ENCODE data around the gene TMEM204.

DNA sequence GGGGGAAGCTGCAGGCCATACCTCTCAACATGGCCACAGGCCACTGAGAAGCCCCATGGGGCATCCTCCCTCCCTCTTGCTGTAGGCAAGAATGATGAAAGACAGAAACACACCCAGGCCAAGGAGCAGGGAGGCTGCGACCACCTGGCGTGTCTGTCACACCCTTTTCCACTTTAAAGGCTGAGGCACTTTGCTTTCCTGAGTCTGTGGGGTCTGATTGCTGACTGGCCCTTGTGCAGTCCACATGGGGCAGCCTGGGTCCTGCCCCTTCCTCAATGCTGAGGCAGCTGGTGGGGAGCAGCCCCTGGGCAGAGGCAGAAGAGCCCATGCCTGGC is 8.7 kb downstream of the TMEM204 start:
- TF ChIP-seq, protein P1, sequence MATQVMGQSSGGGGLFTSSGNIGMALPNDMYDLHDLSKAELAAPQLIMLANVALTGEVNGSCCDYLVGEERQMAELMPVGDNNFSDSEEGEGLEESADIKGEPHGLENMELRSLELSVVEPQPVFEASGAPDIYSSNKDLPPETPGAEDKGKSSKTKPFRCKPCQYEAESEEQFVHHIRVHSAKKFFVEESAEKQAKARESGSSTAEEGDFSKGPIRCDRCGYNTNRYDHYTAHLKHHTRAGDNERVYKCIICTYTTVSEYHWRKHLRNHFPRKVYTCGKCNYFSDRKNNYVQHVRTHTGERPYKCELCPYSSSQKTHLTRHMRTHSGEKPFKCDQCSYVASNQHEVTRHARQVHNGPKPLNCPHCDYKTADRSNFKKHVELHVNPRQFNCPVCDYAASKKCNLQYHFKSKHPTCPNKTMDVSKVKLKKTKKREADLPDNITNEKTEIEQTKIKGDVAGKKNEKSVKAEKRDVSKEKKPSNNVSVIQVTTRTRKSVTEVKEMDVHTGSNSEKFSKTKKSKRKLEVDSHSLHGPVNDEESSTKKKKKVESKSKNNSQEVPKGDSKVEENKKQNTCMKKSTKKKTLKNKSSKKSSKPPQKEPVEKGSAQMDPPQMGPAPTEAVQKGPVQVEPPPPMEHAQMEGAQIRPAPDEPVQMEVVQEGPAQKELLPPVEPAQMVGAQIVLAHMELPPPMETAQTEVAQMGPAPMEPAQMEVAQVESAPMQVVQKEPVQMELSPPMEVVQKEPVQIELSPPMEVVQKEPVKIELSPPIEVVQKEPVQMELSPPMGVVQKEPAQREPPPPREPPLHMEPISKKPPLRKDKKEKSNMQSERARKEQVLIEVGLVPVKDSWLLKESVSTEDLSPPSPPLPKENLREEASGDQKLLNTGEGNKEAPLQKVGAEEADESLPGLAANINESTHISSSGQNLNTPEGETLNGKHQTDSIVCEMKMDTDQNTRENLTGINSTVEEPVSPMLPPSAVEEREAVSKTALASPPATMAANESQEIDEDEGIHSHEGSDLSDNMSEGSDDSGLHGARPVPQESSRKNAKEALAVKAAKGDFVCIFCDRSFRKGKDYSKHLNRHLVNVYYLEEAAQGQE (IDR thresholded peaks at IDR 0.05; ENCODE audit: insufficient read depth in 1 of 2, low read depth in 2 of 2, low read length in 2 of 2) = no peak
- TF ChIP-seq POLR2AphosphoS5 (IDR thresholded peaks at IDR 0.05; ENCODE audit: low read depth, low read length) (no peak), TAF1 (IDR thresholded peaks at IDR 0.05; ENCODE audit: borderline replicate concordance, insufficient read depth, low read length) (no peak)

Measured in PFSK-1 (cell line).